CD4-positive, alpha-beta T cell (primary cell): ENCODE data around the gene SLC2A6. TPM values are rescaled to one million over a fixed set of nuclear protein-coding genes. Genes with fewer than 3 reads are reported as not detected.

Experiments used
- ATAC-seq: fragments of 200-7000 bp; cut with Tn5 transposase; one replicate; pipeline ENCODE4 v1.10.0; 2022; ENCODE audit warnings: mild to moderate bottlenecking; ENCODE audit not compliant: poor library complexity
- CTCF ChIA-PET: fragments of 350-600 bp; sonication (Branson Sonifier 250); formaldehyde crosslinking; loops from one replicate; lab custom pipeline; 2021; ENCODE audit warnings: antibody characterized with exemption, inconsistent platforms; lab: Charles Lee
- POLR2A ChIA-PET: fragments of 350-600 bp; sonication (Branson Sonifier 250); formaldehyde crosslinking; loops from one replicate; lab custom pipeline; 2021; ENCODE audit warnings: antibody characterized with exemption, inconsistent platforms; lab: Charles Lee
- DNase-seq, 14 experiments: peaks; one replicate each; pipeline ENCODE4 v3.0.0-alpha.2; 2013 to 2020; ENCODE audit warnings: mixed read lengths in 2 of 14
- H3K27ac ChIP-seq, 2 donors: one replicate each; pipeline versions ENCODE4 v1.5.1 to v1.7.0; 2013; ENCODE audit warnings: low read length in 2 of 2, low read depth in 1 of 2, mild to moderate bottlenecking in 1 of 2
- H3K27me3 ChIP-seq, 2 experiments: 1 replicate in 1 of 2; 2 replicates in 1 of 2; pipeline versions ENCODE4 v1.6.1 to v1.7.0; 2013; ENCODE audit warnings: low read length in 2 of 2, control low read depth in 1 of 2, mild to moderate bottlenecking in 1 of 2, moderate library complexity in 1 of 2; ENCODE audit not compliant: insufficient read depth in 2 of 2, control insufficient read depth in 1 of 2
- H3K36me3 ChIP-seq: one replicate; pipeline ENCODE4 v1.6.1; 2013; ENCODE audit warnings: low read length, control low read depth; ENCODE audit not compliant: insufficient read depth
- H3K4me1 ChIP-seq: one replicate; pipeline ENCODE4 v1.6.1; 2013; ENCODE audit warnings: low read length, control low read depth; ENCODE audit not compliant: insufficient read depth
- H3K4me3 ChIP-seq: one replicate; pipeline ENCODE4 v1.5.1; 2013; ENCODE audit warnings: mild to moderate bottlenecking, low read length, moderate library complexity
- H3K9me3 ChIP-seq, 2 experiments: 1 replicate in 1 of 2; 2 replicates in 1 of 2; pipeline versions ENCODE4 v1.6.1 to v1.7.0; 2013; ENCODE audit warnings: low read length in 2 of 2, mild to moderate bottlenecking in 2 of 2, control low read depth in 1 of 2, moderate library complexity in 1 of 2; ENCODE audit not compliant: control insufficient read depth in 1 of 2, insufficient read depth in 1 of 2
- H3K27ac Mint-ChIP-seq: one replicate; pipeline ENCODE4 v1.8.0; 2020; ENCODE audit warnings: mixed read lengths
- H3K27me3 Mint-ChIP-seq: one replicate; pipeline ENCODE4 v1.8.0; 2021; ENCODE audit warnings: mixed read lengths
- H3K36me3 Mint-ChIP-seq: one replicate; pipeline ENCODE4 v1.8.0; 2021; ENCODE audit warnings: low read depth, mixed read lengths
- H3K4me1 Mint-ChIP-seq: one replicate; pipeline ENCODE4 v1.8.0; 2021; ENCODE audit warnings: low read depth, mixed read lengths
- H3K4me3 Mint-ChIP-seq: one replicate; pipeline ENCODE4 v1.8.0; 2020; ENCODE audit warnings: mild to moderate bottlenecking, mixed read lengths
- H3K9me3 Mint-ChIP-seq: one replicate; pipeline ENCODE4 v1.8.0; 2020; ENCODE audit warnings: mixed read lengths
- intact Hi-C, 2 experiments: fragments of 100-400 bp; cut with DNase I in 1 of 2; cut with micrococcal nuclease in 1 of 2; formaldehyde crosslinking; loops; one replicate each; pipeline versions ENCODE4 v1.15.1 to v1.9.0; 2023 to 2025; cut with DNase I, micrococcal nuclease
- total RNA-seq, 174 experiments: library from RNA in 2 of 174; stranded (reverse) in 2 of 174; gene quantifications; one replicate each; pipeline ENCODE4 v1.2.3 and lab custom pipeline; 2021 to 2026
- TF ChIP-seq, protein P1 (sequence below): fragments of 200-600 bp; IDR thresholded peaks from one replicate; pipeline ENCODE4 v1.8.0; 2022; ENCODE audit warnings: antibody characterized with exemption, mild to moderate bottlenecking

SLC2A6 gene
- total RNA-seq, 2 experiments from 2014 or later = 1.8 to 3.2 TPM

GRCh38 chr9:133512253-133513213 lies 33.6 kb upstream of the SLC2A6 start:
- H3K9me3 Mint-ChIP-seq = no peaks in the 10 kb centered on the region
- ChIA-PET POLR2A (no interaction called here), CTCF (no interaction called here)
- DNase-seq (no peak), ATAC-seq (no peak)
- Histone ChIP-seq H3K4me3 (no peak overlapping the region), H3K4me1 (peaks cover 28% of the 10 kb centered on the region), H3K9me3 (no peaks in the 10 kb centered on the region), H3K27me3 (no peaks in the 10 kb centered on the region), H3K27ac (no peak overlapping the region), H3K36me3 (no peaks in the 10 kb centered on the region)
- no peaks in the 10 kb centered on the region for H3K27me3 Mint-ChIP-seq
- peaks cover 22% of the 10 kb centered on the region for H3K4me1 Mint-ChIP-seq
- intact Hi-C loops = no loop called here
- H3K4me3 Mint-ChIP-seq = no peak overlapping the region
- no peaks in the 10 kb centered on the region for H3K36me3 Mint-ChIP-seq
- TF ChIP-seq, protein P1, sequence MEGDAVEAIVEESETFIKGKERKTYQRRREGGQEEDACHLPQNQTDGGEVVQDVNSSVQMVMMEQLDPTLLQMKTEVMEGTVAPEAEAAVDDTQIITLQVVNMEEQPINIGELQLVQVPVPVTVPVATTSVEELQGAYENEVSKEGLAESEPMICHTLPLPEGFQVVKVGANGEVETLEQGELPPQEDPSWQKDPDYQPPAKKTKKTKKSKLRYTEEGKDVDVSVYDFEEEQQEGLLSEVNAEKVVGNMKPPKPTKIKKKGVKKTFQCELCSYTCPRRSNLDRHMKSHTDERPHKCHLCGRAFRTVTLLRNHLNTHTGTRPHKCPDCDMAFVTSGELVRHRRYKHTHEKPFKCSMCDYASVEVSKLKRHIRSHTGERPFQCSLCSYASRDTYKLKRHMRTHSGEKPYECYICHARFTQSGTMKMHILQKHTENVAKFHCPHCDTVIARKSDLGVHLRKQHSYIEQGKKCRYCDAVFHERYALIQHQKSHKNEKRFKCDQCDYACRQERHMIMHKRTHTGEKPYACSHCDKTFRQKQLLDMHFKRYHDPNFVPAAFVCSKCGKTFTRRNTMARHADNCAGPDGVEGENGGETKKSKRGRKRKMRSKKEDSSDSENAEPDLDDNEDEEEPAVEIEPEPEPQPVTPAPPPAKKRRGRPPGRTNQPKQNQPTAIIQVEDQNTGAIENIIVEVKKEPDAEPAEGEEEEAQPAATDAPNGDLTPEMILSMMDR = no peak
- no peak overlapping the region for H3K27ac Mint-ChIP-seq

DNA sequence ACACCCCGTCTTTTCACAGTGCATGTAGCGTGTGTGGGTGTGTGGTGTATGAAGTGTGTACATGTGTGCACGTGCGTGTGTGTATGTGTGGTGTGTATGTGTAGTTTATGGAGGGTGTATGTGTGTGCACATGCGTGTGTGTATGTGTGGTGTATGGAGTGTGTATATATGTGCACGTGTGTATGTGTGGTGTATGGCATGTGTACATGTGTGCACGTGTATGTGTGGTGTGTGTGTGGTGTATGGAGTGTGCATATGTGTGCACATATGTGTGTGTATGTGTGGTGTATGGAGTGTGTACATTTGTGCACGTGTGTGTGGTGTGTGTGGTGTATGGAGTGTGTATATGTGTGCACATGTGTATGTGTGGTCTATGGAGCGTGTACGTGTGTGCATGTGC lies 32.7 kb upstream of the SLC2A6 start:
- H3K4me1 ChIP-seq = peaks cover 30% of the 10 kb centered on the region
- ChIA-PET CTCF (no interaction called here), POLR2A (no interaction called here)
- TF ChIP-seq, protein P1 = no peak
- no peak overlapping the region for H3K4me3 ChIP-seq
- peaks cover 24% of the 10 kb centered on the region for H3K4me1 Mint-ChIP-seq
- intact Hi-C loops = no loop called here
- H3K4me3 Mint-ChIP-seq = no peak overlapping the region
- no peaks in the 10 kb centered on the region for H3K27me3 Mint-ChIP-seq
- no peaks in the 10 kb centered on the region for H3K27me3 ChIP-seq
- H3K36me3 ChIP-seq = no peaks in the 10 kb centered on the region
- DNase-seq (no peak), ATAC-seq (no peak)
- H3K27ac Mint-ChIP-seq = no peak overlapping the region
- no peak overlapping the region for H3K27ac ChIP-seq
- H3K9me3 Mint-ChIP-seq = no peaks in the 10 kb centered on the region
- H3K9me3 ChIP-seq = no peaks in the 10 kb centered on the region
- no peaks in the 10 kb centered on the region for H3K36me3 Mint-ChIP-seq

GRCh38 chr9:133510926-133511505 lies 32.1 kb upstream of the SLC2A6 start:
- ChIA-PET POLR2A (no interaction called here), CTCF (no interaction called here)
- H3K27ac ChIP-seq = no peak overlapping the region
- H3K9me3 ChIP-seq = no peaks in the 10 kb centered on the region
- intact Hi-C loops = no loop called here
- no peak overlapping the region for H3K4me3 ChIP-seq
- H3K27me3 ChIP-seq = no peaks in the 10 kb centered on the region
- peak overlapping the region; percentile 90 for H3K27ac Mint-ChIP-seq
- H3K27me3 Mint-ChIP-seq = no peaks in the 10 kb centered on the region
- no peak for ATAC-seq
- DNase-seq = no peak
- H3K36me3 Mint-ChIP-seq = no peaks in the 10 kb centered on the region
- H3K9me3 Mint-ChIP-seq = no peaks in the 10 kb centered on the region
- H3K4me1 Mint-ChIP-seq = peaks cover 24% of the 10 kb centered on the region
- peaks cover 30% of the 10 kb centered on the region for H3K4me1 ChIP-seq
- H3K4me3 Mint-ChIP-seq = no peak overlapping the region
- TF ChIP-seq, protein P1 = no peak
- no peaks in the 10 kb centered on the region for H3K36me3 ChIP-seq
